Keratinocyte (primary cell): ENCODE results near the gene ERC2. TPM values are rescaled to one million over a fixed set of nuclear protein-coding genes. Genes with fewer than 3 reads are reported as not detected.

Experiments used
- DNase-seq: peaks from one replicate; pipeline ENCODE4 v3.0.0-alpha.2; 2011; ENCODE audit warnings: low read depth, missing footprints, low spot score
- FAIRE-seq: peaks from 2 replicates; lab custom pipeline; 2011; peaks lifted over from hg19 to GRCh38; lab: Jason Lieb, UNC
- H2AFZ ChIP-seq: 2 replicates; pipeline ENCODE4 v1.6.0; 2012; ENCODE audit warnings: low read length, control low read depth, inconsistent platforms; ENCODE audit not compliant: control insufficient read depth
- H3K27ac ChIP-seq: 2 replicates; pipeline ENCODE4 v1.5.1; 2011; ENCODE audit warnings: low read length; ENCODE audit not compliant: control insufficient read depth, insufficient read depth
- H3K27me3 ChIP-seq: 3 replicates; pipeline ENCODE4 v1.6.0; 2011; ENCODE audit warnings: low read length; ENCODE audit not compliant: control insufficient read depth, insufficient read depth; ENCODE audit errors: extremely low read depth
- H3K36me3 ChIP-seq, 2 experiments: 2 replicates in 1 of 2; 3 replicates in 1 of 2; pipeline ENCODE4 v1.5.1; 2011; ENCODE audit warnings: low read length in 2 of 2, mild to moderate bottlenecking in 1 of 2; ENCODE audit not compliant: control insufficient read depth in 2 of 2, insufficient read depth in 2 of 2; ENCODE audit errors: extremely low read depth in 1 of 2
- H3K4me1 ChIP-seq: 3 replicates; pipeline ENCODE4 v1.5.1; 2011; ENCODE audit warnings: low read length; ENCODE audit not compliant: control insufficient read depth, insufficient read depth; ENCODE audit errors: extremely low read depth
- H3K4me2 ChIP-seq: 3 replicates; pipeline ENCODE4 v1.6.0; 2011; ENCODE audit warnings: low read depth, low read length; ENCODE audit not compliant: control insufficient read depth, insufficient read depth; ENCODE audit errors: extremely low read depth
- H3K4me3 ChIP-seq, 3 experiments: fragments of 200-600 bp in 1 of 3; sonication (generic) in 1 of 3; 2 replicates in 2 of 3; 3 replicates in 1 of 3; pipeline ENCODE4 v1.5.1; 2011 to 2016; ENCODE audit warnings: low read length in 3 of 3, mild to moderate bottlenecking in 3 of 3, control low read depth in 2 of 3, inconsistent platforms in 1 of 3, low read depth in 1 of 3, mixed read lengths in 1 of 3, mixed run types in 1 of 3, moderate library complexity in 1 of 3; ENCODE audit not compliant: control insufficient read depth in 2 of 3, insufficient read depth in 2 of 3; ENCODE audit errors: extremely low read depth in 1 of 3
- H3K79me2 ChIP-seq: 2 replicates; pipeline ENCODE4 v1.6.0; 2012; ENCODE audit warnings: low read length; ENCODE audit not compliant: control insufficient read depth, insufficient read depth
- H3K9ac ChIP-seq: 3 replicates; pipeline ENCODE4 v1.6.0; 2011; ENCODE audit warnings: low read length; ENCODE audit not compliant: control insufficient read depth, insufficient read depth; ENCODE audit errors: extremely low read depth
- H3K9me1 ChIP-seq: 3 replicates; pipeline ENCODE4 v1.6.0; 2011; ENCODE audit warnings: low read length; ENCODE audit not compliant: control insufficient read depth, insufficient read depth; ENCODE audit errors: extremely low read depth
- H3K9me3 ChIP-seq: 2 replicates; pipeline ENCODE4 v1.5.1; 2012; ENCODE audit warnings: low read depth, low read length; ENCODE audit not compliant: control insufficient read depth
- H4K20me1 ChIP-seq: 3 replicates; pipeline ENCODE4 v1.6.0; 2011; ENCODE audit warnings: low read length; ENCODE audit not compliant: control insufficient read depth, insufficient read depth; ENCODE audit errors: extremely low read depth
- EZH2 ChIP-seq: IDR thresholded peaks from one replicate; pipeline ENCODE4 v1.6.1; 2012; ENCODE audit warnings: inconsistent platforms, mild to moderate bottlenecking, low read length, moderate library complexity
- dilution Hi-C: fragments of 300-500 bp; cut with MboI; formaldehyde crosslinking; loops from one replicate; pipeline ENCODE4 v1.7.0; 2020; ENCODE audit warnings: low sequenced_read_pairs; ENCODE audit not compliant: extremely low pct_ligation_motif_present
- polyA plus RNA-seq, 5 experiments: library from polyadenylated mRNA; depleted of rRNA in 3 of 5; stranded (reverse) in 3 of 5; stranded (forward) in 1 of 5; unstranded in 1 of 5; fragments of >200 nt; gene quantifications; 1 replicate in 1 of 5; 2 replicates in 3 of 5; 3 replicates in 1 of 5; pipeline versions ENCODE4 v1.2.1 to v1.2.3, GENCODE V29; 2011 to 2012; ENCODE audit warnings: missing spikeins in 2 of 5, low read depth in 1 of 5, low replicate concordance in 1 of 5
- TF ChIP-seq, protein P1 (sequence below), 3 experiments: IDR thresholded peaks in 1 of 3; conservative IDR thresholded peaks in 1 of 3; optimal IDR thresholded peaks in 1 of 3; 2 replicates in 2 of 3; 3 replicates in 1 of 3; pipeline versions ENCODE3 to v1.5.1; 2011; ENCODE audit warnings: low read length in 3 of 3, mild to moderate bottlenecking in 3 of 3, moderate library complexity in 2 of 3, control low read depth in 1 of 3, inconsistent platforms in 1 of 3; ENCODE audit not compliant: insufficient read depth in 2 of 3; ENCODE audit errors: extremely low read depth in 1 of 3

ERC2 gene
- polyA plus RNA-seq, 1 donor (not counting 4 experiments of a cell fraction or from before 2014, with no cell fraction given): 0.08 TPM

DNA sequence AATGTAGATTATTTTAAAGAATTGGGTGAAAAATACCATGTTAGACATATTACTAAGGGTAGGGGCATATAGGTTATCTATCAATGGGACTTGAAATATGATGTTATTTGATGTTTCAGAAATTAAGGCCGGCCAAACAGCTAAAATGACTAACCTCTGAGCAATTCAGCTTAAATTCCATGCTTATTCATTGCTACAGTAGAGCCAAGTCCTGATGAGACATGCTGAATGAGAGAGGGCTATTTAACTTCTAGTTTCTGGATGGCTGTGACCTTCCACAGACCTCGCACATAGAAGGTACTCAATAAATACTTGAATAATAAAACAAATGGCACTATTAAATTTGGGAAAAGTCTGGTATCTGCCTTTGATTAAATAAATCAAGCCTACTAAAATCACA lies 805.6 kb downstream of the ERC2 start:
- DNase-seq (peak; percentile 28), FAIRE-seq (peak; percentile 86)
- Histone ChIP-seq H3K9me3 (no peaks in the 10 kb centered on the region), H3K79me2 (no peaks in the 10 kb centered on the region), H3K27me3 (no peaks in the 10 kb centered on the region), H2AFZ (no peak overlapping the region), H3K4me1 (peaks cover 23% of the 10 kb centered on the region), H3K27ac (no peak overlapping the region), H4K20me1 (no peaks in the 10 kb centered on the region), H3K9me1 (no peaks in the 10 kb centered on the region), H3K4me3 (no peak overlapping the region), H3K4me2 (peak overlapping the region; percentile 9), H3K9ac (no peak overlapping the region), H3K36me3 (no peaks in the 10 kb centered on the region)
- no peak for TF ChIP-seq EZH2
- TF ChIP-seq, protein P1, sequence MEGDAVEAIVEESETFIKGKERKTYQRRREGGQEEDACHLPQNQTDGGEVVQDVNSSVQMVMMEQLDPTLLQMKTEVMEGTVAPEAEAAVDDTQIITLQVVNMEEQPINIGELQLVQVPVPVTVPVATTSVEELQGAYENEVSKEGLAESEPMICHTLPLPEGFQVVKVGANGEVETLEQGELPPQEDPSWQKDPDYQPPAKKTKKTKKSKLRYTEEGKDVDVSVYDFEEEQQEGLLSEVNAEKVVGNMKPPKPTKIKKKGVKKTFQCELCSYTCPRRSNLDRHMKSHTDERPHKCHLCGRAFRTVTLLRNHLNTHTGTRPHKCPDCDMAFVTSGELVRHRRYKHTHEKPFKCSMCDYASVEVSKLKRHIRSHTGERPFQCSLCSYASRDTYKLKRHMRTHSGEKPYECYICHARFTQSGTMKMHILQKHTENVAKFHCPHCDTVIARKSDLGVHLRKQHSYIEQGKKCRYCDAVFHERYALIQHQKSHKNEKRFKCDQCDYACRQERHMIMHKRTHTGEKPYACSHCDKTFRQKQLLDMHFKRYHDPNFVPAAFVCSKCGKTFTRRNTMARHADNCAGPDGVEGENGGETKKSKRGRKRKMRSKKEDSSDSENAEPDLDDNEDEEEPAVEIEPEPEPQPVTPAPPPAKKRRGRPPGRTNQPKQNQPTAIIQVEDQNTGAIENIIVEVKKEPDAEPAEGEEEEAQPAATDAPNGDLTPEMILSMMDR (optimal IDR thresholded peaks at IDR 0.05 in 1 of 3, IDR thresholded peaks at IDR 0.05 in 1 of 3, conservative IDR thresholded peaks at IDR 0.05 in 1 of 3; ENCODE audit: extremely low read depth in 1 of 3, insufficient read depth in 2 of 3, low read length in 3 of 3): no peak
- dilution Hi-C loops: no loop called here

DNA sequence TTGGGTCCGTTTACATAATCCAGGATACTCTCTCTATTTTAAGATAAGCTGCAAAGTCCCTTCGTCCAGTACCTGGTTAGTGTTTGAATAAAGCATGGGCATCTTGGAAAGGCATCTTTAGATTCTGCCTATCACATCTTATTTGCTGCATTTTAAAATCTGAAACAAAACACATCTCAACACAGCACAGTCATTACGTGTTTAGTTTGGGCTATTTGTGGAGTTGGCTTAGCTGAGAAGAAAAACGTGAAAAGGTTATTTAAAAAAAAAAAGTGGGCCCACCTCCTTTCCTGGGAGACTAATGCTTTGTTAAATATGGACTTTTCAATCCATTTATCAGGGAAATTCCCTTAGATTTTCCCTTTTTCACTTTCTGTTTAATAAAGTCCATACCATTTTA lies 806.7 kb downstream of the ERC2 start:
- Histone ChIP-seq H3K27me3 (no peaks in the 10 kb centered on the region), H3K79me2 (no peaks in the 10 kb centered on the region), H3K4me1 (peaks cover 23% of the 10 kb centered on the region), H3K9me1 (no peaks in the 10 kb centered on the region), H3K4me2 (no peak overlapping the region), H3K36me3 (no peaks in the 10 kb centered on the region), H3K9ac (no peak overlapping the region), H2AFZ (no peak overlapping the region), H3K27ac (no peak overlapping the region), H4K20me1 (no peaks in the 10 kb centered on the region), H3K9me3 (no peaks in the 10 kb centered on the region), H3K4me3 (no peak overlapping the region)
- TF ChIP-seq, protein P1 (optimal IDR thresholded peaks at IDR 0.05 in 1 of 3, IDR thresholded peaks at IDR 0.05 in 1 of 3, conservative IDR thresholded peaks at IDR 0.05 in 1 of 3; ENCODE audit: extremely low read depth in 1 of 3, insufficient read depth in 2 of 3, low read length in 3 of 3): no peak
- no peak for TF ChIP-seq EZH2
- dilution Hi-C loops: no loop called here
- no peak for DNase-seq
- FAIRE-seq: no peak
